Activated CD8-positive, alpha-beta memory T cell treated with anti-CD3 and anti-CD28 coated beads, Interleukin-2, amount 50 U/mL, for 24 hours (primary cell): ENCODE measurements around the gene THAP2.

Experiments
- DNase-seq: peaks from one replicate; pipeline ENCODE4 v3.0.0-alpha.2; 2020; ENCODE audit errors: extremely low read depth

The THAP2 gene

GRCh38 chr12:71663561-71664410, at the start of gene THAP2, which contains the start of gene ZFC3H1:
Gene THAP2 (plus strand): TSS chr12:71664301. CDS start chr12:71664510, 209 bp downstream.
Gene ZFC3H1 (minus strand): TSS chr12:71663848. CDS start chr12:71663610, 238 bp downstream.
- peak; percentile 78 for DNase-seq

- DNase-seq, result no peak
Measured at GRCh38 chr12:71621938-71622337, 42.2 kb upstream of the THAP2 start.

GRCh38 chr12:71625476-71625875, 38.6 kb upstream of the THAP2 start:
- DNase-seq, result no peak

GRCh38 chr12:71626098-71626497, 38.0 kb upstream of the THAP2 start:
- DNase-seq, result no peak

- DNase-seq, result no peak
Measured at GRCh38 chr12:71626768-71627167, 37.3 kb upstream of the THAP2 start.

- DNase-seq, result no peak
Measured at GRCh38 chr12:71627438-71628002, 36.6 kb upstream of the THAP2 start.

GRCh38 chr12:71636704-71637115, 27.4 kb upstream of the THAP2 start:
- DNase-seq, result no peak

- DNase-seq, result no peak
Measured at GRCh38 chr12:71638499-71638898, 25.6 kb upstream of the THAP2 start.

GRCh38 chr12:71639341-71639760, 24.8 kb upstream of the THAP2 start:
- DNase-seq, result no peak

- no peak for DNase-seq
Measured at GRCh38 chr12:71640316-71640715, 23.8 kb upstream of the THAP2 start.

GRCh38 chr12:71641390-71641789, 22.7 kb upstream of the THAP2 start:
- no peak for DNase-seq

- DNase-seq, result no peak
Measured at GRCh38 chr12:71642264-71642663, 21.8 kb upstream of the THAP2 start.

- DNase-seq, result no peak
Measured at GRCh38 chr12:71645268-71645667, 18.8 kb upstream of the THAP2 start.

- no peak for DNase-seq
Measured at GRCh38 chr12:71646512-71646911, 17.6 kb upstream of the THAP2 start.

- DNase-seq, result no peak
Measured at GRCh38 chr12:71648537-71648936, 15.6 kb upstream of the THAP2 start.

- no peak for DNase-seq
Measured at GRCh38 chr12:71649401-71649800, 14.7 kb upstream of the THAP2 start.

- DNase-seq, result no peak
Measured at GRCh38 chr12:71652656-71653055, 11.4 kb upstream of the THAP2 start.

- no peak for DNase-seq
Measured at GRCh38 chr12:71653137-71653536, 11.0 kb upstream of the THAP2 start.

GRCh38 chr12:71654200-71654599, 9.9 kb upstream of the THAP2 start:
- DNase-seq, result no peak

GRCh38 chr12:71655495-71655894, 8.6 kb upstream of the THAP2 start:
- DNase-seq, result no peak

GRCh38 chr12:71655907-71656306, 8.2 kb upstream of the THAP2 start:
- DNase-seq, result no peak

- no peak for DNase-seq
Measured at GRCh38 chr12:71656740-71657139, 7.4 kb upstream of the THAP2 start.

- no peak for DNase-seq
Measured at GRCh38 chr12:71661977-71662530, 2.0 kb upstream of the THAP2 start.
